ENCODE data around the gene C17orf58. TPM values are rescaled to one million over a fixed set of nuclear protein-coding genes. Genes with fewer than 3 reads are reported as not detected.

Gene C17orf58
- total and polyA plus RNA-seq, 2 of the 8 experiments (the other 6 are each of a cell fraction or from before 2014, with no cell fraction given) = 22.6 to 24.1 TPM

DNA sequence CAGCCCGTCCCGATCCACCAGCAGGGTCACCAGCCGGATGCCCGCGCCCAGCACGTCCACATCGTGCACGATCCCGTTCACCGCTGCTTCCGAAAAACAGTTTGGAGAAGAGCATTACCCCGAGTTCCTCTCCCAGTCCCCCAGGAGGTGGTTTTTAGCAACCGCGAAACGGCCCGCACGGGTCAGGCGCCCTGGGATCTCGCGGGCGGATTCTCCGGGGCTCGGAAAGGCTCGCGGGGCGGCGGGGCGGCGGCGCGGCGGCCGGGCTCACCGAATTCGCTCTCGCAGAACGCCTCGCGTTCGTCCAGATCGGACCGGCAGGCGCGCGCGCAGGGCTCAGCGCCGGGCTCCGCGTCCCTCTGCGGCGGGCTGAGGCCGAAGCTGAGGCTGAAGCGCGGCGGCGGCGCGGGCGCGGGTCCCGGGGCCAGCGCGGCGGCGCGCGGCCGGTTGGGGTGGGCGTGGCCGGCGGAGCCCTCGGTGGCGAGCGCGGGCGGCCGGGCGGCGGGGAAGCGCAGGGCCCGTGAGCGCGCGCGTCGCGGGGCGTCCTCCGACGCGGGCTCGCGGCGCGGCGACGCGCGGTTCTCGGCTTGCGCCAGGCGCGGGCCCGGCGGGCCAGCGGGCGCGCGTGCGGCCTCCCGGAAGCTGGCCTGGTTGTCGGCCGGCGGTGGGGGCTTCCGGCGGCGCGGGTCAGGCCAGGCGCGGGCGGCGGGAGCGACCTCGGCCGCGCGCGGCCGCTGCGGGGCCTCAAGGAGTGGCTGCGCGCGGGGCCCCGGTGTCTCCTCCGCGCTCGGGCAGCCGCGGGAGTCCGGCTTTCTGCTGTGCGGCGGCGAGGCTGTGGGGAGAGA lies 2.9 kb downstream of the C17orf58 start (continued):
- TF ChIP-seq EP300 (IDR thresholded peaks at IDR 0.05; ENCODE audit: borderline replicate concordance in 1 of 2, low read depth in 2 of 2, low read length in 2 of 2) (no peak), RBBP5 (IDR thresholded peaks at IDR 0.05; ENCODE audit: borderline replicate concordance, low read depth, low read length) (no peak), CHD1 (IDR thresholded peaks at IDR 0.05; ENCODE audit: low read depth, low read length) (no peak), GABPA (IDR thresholded peaks at IDR 0.05; ENCODE audit: borderline replicate concordance, insufficient read depth, low read length) (no peak), TAF7 (optimal IDR thresholded peaks at IDR 0.05; ENCODE audit: borderline replicate concordance, low read depth, low read length) (peak; percentile 33), SRF (IDR thresholded peaks at IDR 0.05; ENCODE audit: low read depth, low read length) (no peak)
- TF ChIP-seq, protein P1, sequence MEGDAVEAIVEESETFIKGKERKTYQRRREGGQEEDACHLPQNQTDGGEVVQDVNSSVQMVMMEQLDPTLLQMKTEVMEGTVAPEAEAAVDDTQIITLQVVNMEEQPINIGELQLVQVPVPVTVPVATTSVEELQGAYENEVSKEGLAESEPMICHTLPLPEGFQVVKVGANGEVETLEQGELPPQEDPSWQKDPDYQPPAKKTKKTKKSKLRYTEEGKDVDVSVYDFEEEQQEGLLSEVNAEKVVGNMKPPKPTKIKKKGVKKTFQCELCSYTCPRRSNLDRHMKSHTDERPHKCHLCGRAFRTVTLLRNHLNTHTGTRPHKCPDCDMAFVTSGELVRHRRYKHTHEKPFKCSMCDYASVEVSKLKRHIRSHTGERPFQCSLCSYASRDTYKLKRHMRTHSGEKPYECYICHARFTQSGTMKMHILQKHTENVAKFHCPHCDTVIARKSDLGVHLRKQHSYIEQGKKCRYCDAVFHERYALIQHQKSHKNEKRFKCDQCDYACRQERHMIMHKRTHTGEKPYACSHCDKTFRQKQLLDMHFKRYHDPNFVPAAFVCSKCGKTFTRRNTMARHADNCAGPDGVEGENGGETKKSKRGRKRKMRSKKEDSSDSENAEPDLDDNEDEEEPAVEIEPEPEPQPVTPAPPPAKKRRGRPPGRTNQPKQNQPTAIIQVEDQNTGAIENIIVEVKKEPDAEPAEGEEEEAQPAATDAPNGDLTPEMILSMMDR (IDR thresholded peaks at IDR 0.05; ENCODE audit: control extremely low read depth in 1 of 3, insufficient read depth in 1 of 3, low read depth in 1 of 3, low read length in 3 of 3) = no peak
- TF ChIP-seq, protein P2, sequence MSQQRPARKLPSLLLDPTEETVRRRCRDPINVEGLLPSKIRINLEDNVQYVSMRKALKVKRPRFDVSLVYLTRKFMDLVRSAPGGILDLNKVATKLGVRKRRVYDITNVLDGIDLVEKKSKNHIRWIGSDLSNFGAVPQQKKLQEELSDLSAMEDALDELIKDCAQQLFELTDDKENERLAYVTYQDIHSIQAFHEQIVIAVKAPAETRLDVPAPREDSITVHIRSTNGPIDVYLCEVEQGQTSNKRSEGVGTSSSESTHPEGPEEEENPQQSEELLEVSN (IDR thresholded peaks at IDR 0.05) = peak; percentile 31; the same call in 1 of the 2 replicates

Measured in H1 (cell line).